Activated naive CD4-positive, alpha-beta T cell treated with anti-CD3 and anti-CD28 coated beads for 36 hours (primary cell): ENCODE measurements around the gene HDHD3. TPM values are rescaled to one million over a fixed set of nuclear protein-coding genes. Genes with fewer than 3 reads are reported as not detected.
A peak's percentile ranks its signal among the peaks of the same experiment; 100 is the strongest.

Experiments used
- CTCF ChIA-PET: fragments of 350-600 bp; sonication (Branson Sonifier 250); formaldehyde crosslinking; loops from one replicate; lab custom pipeline; 2021; ENCODE audit warnings: antibody characterized with exemption; lab: Charles Lee
- DNase-seq: peaks from one replicate; pipeline ENCODE4 v3.0.0-alpha.2; 2020
- H3K27ac Mint-ChIP-seq: one replicate; pipeline ENCODE4 v1.8.0; 2021; ENCODE audit warnings: mild to moderate bottlenecking, mixed read lengths
- H3K27me3 Mint-ChIP-seq: one replicate; pipeline ENCODE4 v1.8.0; 2021; ENCODE audit warnings: low read depth, mixed read lengths
- H3K36me3 Mint-ChIP-seq: one replicate; pipeline ENCODE4 v1.8.0; 2021; ENCODE audit warnings: low read depth, mixed read lengths
- H3K4me1 Mint-ChIP-seq: one replicate; pipeline ENCODE4 v1.8.0; 2021; ENCODE audit warnings: low read depth, mixed read lengths
- H3K4me3 Mint-ChIP-seq: one replicate; pipeline ENCODE4 v1.8.0; 2021; ENCODE audit warnings: mild to moderate bottlenecking, moderate library complexity, mixed read lengths
- H3K9me3 Mint-ChIP-seq: one replicate; pipeline ENCODE4 v1.8.0; 2021; ENCODE audit warnings: mixed read lengths
- intact Hi-C: fragments of 100-400 bp; cut with micrococcal nuclease; formaldehyde crosslinking; loops from one replicate; pipeline ENCODE4 v1.15.1; 2023
- total RNA-seq, 2 experiments: library from RNA; stranded (reverse); gene quantifications; one replicate each; pipeline ENCODE4 v1.2.3, GENCODE V29; 2021

Gene HDHD3
- total RNA-seq, 2 experiments from 2014 or later: 8.9 to 9.5 TPM

DNA sequence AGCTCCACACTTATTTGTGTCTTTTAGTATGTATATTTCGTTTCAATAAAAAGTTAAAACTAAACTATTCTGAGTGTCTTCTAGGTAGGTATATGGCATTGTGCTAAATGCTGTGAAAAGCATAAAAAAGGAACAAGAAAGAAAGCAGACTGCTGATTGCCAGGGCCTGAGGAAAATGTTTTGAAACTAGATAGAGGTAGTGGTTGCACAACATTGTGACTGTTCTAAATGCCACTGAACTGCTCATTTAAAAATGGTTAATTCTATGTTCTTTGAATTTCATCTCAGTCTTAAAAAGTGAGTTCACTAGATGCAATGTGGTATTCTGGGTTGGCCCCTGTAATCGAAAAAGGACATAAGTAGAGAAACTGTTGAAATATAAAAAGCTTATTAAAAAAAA, 26.9 kb upstream of the HDHD3 start:
- Mint-ChIP-seq H3K4me3 (no peak overlapping the region), H3K4me1 (peaks cover 38% of the 10 kb centered on the region), H3K27ac (no peak overlapping the region), H3K27me3 (no peaks in the 10 kb centered on the region), H3K9me3 (no peaks in the 10 kb centered on the region), H3K36me3 (peaks cover 13% of the 10 kb centered on the region)
- intact Hi-C loops: no loop called here
- DNase-seq: no peak
- CTCF ChIA-PET: interaction anchor here (0.6 to 6.7 kb wide), 11 partner anchors 27 to 452 kb away, joined by 3 to 61 read pairs (median 4); partner anchors contain the start of genes BSPRY, CDC26, HDHD3 and PRPF4

DNA sequence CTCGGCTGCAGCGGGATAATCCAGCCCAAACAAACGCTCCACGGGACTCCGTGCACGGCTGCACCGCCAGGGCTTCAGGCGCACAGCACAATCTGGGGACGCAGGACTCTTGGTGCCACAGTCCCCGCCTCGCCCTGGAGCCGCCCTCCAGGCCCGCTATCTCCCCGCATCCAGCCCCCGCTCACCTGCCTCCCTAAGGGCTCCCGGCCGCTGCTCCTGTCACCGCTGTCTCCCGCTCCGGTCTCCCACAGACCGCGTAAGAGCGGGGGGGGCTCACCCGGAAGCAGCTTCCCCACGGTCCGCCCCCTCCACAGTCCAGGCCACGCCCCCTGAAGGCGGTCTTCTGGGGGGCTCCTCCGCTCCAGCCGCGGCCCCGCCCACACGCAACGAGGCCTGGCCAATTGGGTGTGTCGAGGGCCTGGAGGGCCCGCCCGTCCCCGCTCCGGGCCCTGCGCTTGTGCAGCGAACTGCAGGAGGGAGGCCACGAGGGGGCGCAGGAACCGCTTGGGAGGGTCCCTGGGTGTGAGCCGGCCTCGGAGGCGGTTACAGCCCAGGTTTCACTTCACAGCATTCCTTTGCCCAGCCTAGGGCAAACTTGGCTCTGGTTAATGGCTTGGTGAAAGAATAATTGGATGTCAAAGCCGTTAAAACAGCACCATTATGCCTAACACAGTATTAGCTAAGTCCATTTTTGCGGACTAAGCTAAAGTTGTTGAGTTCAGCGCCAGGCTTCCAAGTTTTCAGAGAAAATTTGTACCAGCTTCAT, 24.4 kb upstream of the HDHD3 start, which contains the start of gene ALAD:
Gene ALAD (minus strand): TSS at position 258 of the 766 bp plus-strand sequence. CDS start 7,725 bp downstream, outside the sequence.
- H3K27me3 Mint-ChIP-seq: no peaks in the 10 kb centered on the region
- no peak within 1 kb of the TSS for H3K27ac Mint-ChIP-seq
- H3K4me1 Mint-ChIP-seq: peaks cover 20% of the 10 kb centered on the region
- intact Hi-C loops: loop anchor here (2.0 kb wide), 7 partner anchors 24 to 258 kb away; partner anchors contain the start of genes CDC26, FKBP15, HDHD3 and PRPF4
- peak within 1 kb of the TSS; percentile 93 for H3K4me3 Mint-ChIP-seq
- CTCF ChIA-PET: interaction anchor here (0.5 to 6.7 kb wide), 23 partner anchors 9 to 255 kb away, joined by 3 to 61 read pairs (median 4); partner anchors contain the start of genes C9orf43, CDC26, POLE3 and PRPF4
- no peaks in the 10 kb centered on the region for H3K9me3 Mint-ChIP-seq
- no peaks in the 10 kb centered on the region for H3K36me3 Mint-ChIP-seq
- DNase-seq: peak; percentile 99

DNA sequence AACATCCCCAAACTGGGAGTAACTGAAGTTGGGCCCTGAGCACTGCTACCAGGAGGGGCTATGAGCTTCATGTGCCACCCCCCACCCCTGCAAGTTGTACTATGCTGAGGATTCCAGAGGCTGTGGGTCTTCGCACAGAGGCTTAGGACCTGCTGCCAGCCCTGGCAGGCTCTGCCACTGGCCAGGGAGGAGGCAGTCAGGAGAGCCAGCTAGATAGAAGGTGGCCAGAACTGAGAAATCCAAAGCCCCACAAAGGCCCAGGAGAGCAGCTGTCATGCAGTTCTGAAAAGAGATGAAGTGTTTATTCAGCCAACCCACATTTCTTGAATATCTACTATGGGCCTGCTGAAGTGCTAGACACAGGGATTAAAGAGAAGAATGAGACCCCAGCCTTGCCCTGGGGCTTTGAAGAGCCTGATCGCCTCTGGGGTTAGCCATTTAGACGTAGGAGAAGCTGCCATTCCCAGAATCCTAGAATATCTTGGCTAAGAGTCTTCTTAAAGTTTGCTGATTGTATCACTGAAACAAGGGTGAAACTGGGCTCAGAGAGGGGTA, 22.9 kb upstream of the HDHD3 start:
- H3K4me1 Mint-ChIP-seq: peaks cover 20% of the 10 kb centered on the region
- H3K36me3 Mint-ChIP-seq: no peaks in the 10 kb centered on the region
- CTCF ChIA-PET: interaction anchor here (0.5 to 6.7 kb wide), 7 partner anchors 11 to 1060 kb away, joined by 4 to 61 read pairs (median 5); partner anchors contain the start of genes C9orf43, CDC26, POLE3 and PRPF4
- DNase-seq: no peak
- no peak overlapping the region for H3K27ac Mint-ChIP-seq
- H3K9me3 Mint-ChIP-seq: no peaks in the 10 kb centered on the region
- no peaks in the 10 kb centered on the region for H3K27me3 Mint-ChIP-seq
- peak overlapping the region; percentile 69 for H3K4me3 Mint-ChIP-seq
- intact Hi-C loops: loop anchor here (2.0 kb wide), 7 partner anchors 23 to 259 kb away; partner anchors contain the start of genes CDC26, FKBP15, HDHD3 and PRPF4

DNA sequence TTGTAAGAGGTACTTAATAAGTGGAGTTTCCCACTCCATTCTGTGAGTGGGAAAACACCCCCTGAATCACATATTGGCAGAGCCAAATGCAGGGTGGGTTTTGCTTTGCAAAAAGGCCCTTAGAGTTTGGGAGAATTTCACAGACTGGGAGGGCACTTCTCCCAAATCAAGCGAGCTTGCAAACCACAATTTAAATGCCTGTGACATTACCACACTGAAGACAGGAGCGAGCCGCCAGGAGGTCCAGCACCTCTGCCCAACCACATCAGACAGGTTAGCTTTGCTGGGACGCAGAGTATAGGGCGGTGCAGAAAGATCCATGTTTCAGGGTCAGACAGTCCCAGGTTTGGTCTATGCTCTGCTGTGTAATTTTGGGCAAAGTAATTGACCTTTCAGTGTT, 22.0 kb upstream of the HDHD3 start:
- intact Hi-C loops: no loop called here

DNA sequence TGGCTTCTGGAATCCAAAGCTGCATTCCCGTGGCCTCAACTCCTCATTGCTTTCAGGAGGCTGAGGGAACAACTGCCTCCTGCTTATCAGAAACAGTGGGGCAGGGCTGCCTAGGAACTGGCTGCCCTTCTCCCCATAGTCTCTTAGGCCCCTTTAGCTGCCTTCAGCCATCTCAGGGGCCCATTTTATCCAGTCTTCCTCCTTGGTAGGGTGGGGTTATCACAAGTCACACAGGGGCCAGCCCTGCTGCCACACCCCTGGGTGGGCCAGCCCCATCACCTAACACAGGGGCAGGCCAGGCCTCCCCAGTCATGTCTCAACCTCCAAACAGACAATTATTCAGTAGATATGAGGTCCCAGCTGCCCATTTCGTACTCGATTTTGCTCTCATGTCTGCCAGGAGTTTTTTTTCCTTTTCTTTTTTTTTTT, 20.4 kb upstream of the HDHD3 start:
- CTCF ChIA-PET: interaction anchor here (0.6 kb wide), 1 partner anchor 110 kb away, joined by 3 read pairs; no protein-coding TSS in a partner anchor
- Mint-ChIP-seq H3K36me3 (no peaks in the 10 kb centered on the region), H3K9me3 (no peaks in the 10 kb centered on the region), H3K27me3 (no peaks in the 10 kb centered on the region), H3K4me3 (no peak overlapping the region), H3K4me1 (peaks cover 20% of the 10 kb centered on the region), H3K27ac (no peak overlapping the region)
- no peak for DNase-seq
- intact Hi-C loops: no loop called here

More for the DNA sequence above, 22.0 kb upstream of the HDHD3 start:
- Mint-ChIP-seq H3K9me3 (no peaks in the 10 kb centered on the region), H3K27me3 (no peaks in the 10 kb centered on the region), H3K4me3 (no peak overlapping the region), H3K27ac (no peak overlapping the region), H3K36me3 (no peaks in the 10 kb centered on the region), H3K4me1 (peaks cover 20% of the 10 kb centered on the region)
- CTCF ChIA-PET: interaction anchor here (0.7 to 2.2 kb wide), 6 partner anchors 12 to 193 kb away, joined by 3 to 7 read pairs (median 4); partner anchors contain the start of genes C9orf43 and POLE3
- no peak for DNase-seq

DNA sequence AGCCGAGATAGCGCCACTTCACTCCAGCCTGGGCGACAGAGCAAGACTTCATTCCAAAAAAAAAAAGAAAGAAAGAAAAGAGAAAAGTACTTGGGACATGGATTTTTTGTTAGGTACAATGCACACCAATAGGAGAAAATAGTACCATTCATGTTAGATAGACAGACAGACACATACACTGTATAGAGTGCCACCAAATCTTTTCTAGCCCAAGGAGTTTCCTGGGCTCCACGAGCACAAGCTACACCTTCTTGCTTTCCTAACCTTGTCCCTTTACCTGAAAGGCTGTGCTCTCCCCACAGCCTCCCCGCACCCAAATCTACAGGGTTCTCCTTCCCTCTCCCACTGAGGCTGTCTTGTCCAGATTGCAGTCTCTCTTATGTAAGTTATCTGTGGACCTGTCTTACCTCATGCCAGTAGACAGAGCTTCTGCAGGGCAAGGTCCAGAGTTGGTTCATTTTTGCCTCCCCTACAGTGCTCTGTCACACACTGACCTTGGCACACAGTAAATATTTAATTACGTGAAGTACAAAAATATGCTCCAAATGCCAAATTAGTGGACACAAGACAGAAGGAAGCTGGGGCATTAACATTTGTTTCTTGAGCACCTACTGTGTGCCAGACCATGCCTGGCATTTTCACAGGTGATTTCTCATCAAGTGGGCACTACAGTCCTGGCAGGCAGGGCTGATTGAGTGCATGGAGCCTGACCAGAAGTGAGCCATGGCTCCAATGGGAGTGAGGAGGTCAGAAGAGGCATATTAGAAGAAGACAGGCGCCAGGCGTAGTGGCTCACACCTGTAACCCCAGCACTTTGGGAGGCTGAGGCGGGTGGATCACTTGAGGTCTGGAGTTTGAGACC, 18.4 kb upstream of the HDHD3 start:
- CTCF ChIA-PET: interaction anchor here (0.6 to 2.0 kb wide), 3 partner anchors 45 to 121 kb away, joined by 3 to 5 read pairs (median 3); partner anchors contain the start of gene CDC26
- intact Hi-C loops: no loop called here
- DNase-seq: no peak
- Mint-ChIP-seq H3K27me3 (no peaks in the 10 kb centered on the region), H3K4me1 (peaks cover 13% of the 10 kb centered on the region), H3K36me3 (no peaks in the 10 kb centered on the region), H3K9me3 (no peaks in the 10 kb centered on the region), H3K27ac (no peak overlapping the region), H3K4me3 (no peak overlapping the region)

DNA sequence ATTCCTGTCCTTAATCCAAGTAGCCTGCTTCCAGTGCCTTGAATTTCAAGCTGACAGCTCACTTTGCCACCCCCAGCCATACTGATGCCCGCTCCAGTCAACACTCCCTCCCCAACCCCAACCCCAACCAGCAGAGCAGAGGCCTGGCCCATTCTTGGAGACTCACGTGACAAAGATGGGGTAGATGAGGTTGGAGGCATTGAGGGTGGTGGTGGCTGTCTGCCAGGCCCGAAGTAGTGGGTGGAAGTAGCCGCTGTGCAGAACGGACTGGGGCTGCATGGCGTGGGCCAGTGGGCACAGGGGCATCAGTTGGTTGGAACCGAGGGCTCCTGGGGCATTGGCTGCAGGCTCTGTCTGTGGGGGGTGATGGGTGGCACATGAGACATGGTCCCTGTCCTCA, 16.5 kb upstream of the HDHD3 start:
- CTCF ChIA-PET: interaction anchor here (0.6 to 0.7 kb wide), 2 partner anchors 149 to 197 kb away, joined by 3 to 4 read pairs; no protein-coding TSS in a partner anchor
- Mint-ChIP-seq H3K27ac (no peak overlapping the region), H3K36me3 (no peaks in the 10 kb centered on the region), H3K4me1 (peaks cover 1% of the 10 kb centered on the region), H3K9me3 (no peaks in the 10 kb centered on the region), H3K27me3 (no peaks in the 10 kb centered on the region), H3K4me3 (no peak overlapping the region)
- no peak for DNase-seq
- intact Hi-C loops: no loop called here

DNA sequence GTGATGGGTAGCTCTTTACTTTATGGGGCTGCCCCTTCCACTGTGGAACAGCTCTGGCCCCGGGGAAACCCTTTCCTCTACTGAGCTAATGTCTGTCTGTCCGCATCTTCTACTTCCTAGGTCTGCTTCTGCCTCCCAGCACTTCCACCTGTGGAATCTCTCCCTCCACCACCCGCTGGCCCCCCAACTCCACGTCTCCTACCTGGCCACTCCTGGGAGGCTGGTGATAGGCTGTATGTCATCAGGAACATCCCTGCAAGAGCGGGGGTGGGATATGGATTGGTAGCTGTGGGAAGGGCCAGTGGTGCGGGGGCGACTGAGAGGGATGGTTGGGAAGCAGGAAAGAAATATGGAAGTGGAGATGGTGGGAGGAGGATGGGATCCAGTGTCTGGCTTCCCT, 15.1 kb upstream of the HDHD3 start:
- no peak overlapping the region for H3K27ac Mint-ChIP-seq
- peaks cover 3% of the 10 kb centered on the region for H3K36me3 Mint-ChIP-seq

DNA sequence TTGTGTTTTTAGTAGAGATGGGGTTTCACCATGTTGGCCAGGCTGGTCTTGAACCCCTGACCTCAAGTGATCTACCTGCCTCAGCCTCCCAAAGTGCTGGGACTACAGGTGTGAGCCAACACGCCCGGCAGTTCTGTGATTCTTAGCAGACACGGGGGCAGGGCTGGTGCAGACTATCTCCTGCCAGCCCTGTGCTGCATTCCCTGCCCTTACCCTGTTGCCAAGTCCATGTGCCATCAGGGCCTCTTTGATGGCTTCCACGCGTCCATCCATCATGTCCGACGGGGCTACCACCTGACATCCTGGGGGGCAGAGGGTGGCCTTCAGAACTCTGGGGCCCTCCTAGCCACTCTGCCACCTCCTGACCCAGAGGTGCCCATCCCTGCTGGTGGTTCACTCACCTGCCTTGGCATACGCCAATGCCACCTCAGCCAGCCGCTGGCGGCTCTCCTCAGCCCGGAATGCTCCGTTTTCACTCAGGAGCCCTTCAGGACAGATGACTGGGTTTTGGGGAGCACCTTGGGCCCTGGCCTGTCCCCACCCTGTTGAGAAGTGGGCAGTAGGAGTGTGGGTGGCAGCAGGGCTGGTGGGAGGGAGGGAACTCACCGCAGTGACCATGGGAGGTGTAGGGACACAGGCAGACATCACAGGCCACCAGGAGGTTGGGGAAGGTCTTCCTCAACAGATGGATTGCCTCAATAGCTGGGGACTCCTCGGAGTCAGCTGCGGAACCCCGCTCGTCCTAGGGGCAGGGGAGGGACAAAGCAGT, 13.6 kb upstream of the HDHD3 start:
- CTCF ChIA-PET: interaction anchor here (0.6 kb wide), 1 partner anchor 35 kb away, joined by 4 read pairs; no protein-coding TSS in a partner anchor
- H3K36me3 Mint-ChIP-seq: peaks cover 7% of the 10 kb centered on the region

More for the DNA sequence above, 15.1 kb upstream of the HDHD3 start:
- Mint-ChIP-seq H3K27me3 (no peaks in the 10 kb centered on the region), H3K9me3 (no peaks in the 10 kb centered on the region), H3K4me3 (no peak overlapping the region), H3K4me1 (no peaks in the 10 kb centered on the region)
- CTCF ChIA-PET: interaction anchor here (0.6 to 1.5 kb wide), 3 partner anchors 54 to 284 kb away, joined by 3 to 4 read pairs (median 3); no protein-coding TSS in a partner anchor
- DNase-seq: no peak
- intact Hi-C loops: no loop called here

DNA sequence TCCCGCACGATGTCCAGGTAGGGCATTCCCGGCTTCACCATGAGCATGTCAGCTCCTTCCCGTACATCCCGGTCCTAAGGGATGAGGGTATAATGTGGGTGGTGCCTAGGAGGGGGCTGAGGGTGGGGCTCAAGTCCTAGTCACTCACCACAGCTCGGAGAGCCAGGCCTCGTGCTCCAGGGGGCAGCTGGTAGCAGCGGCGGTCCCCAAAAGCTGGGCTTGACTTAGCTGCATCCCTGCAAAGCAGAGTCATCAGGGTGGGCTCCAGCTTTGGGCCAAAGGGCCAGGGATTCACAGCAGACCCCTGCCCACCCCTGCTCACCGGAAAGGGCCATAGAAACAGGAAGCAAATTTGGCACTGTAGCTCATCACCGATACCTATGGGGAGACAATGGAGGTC, 12.7 kb upstream of the HDHD3 start:
- intact Hi-C loops: no loop called here
- no peak overlapping the region for H3K4me3 Mint-ChIP-seq
- H3K4me1 Mint-ChIP-seq: no peaks in the 10 kb centered on the region
- no peaks in the 10 kb centered on the region for H3K27me3 Mint-ChIP-seq
- peaks cover 7% of the 10 kb centered on the region for H3K36me3 Mint-ChIP-seq
- no peaks in the 10 kb centered on the region for H3K9me3 Mint-ChIP-seq
- no peak overlapping the region for H3K27ac Mint-ChIP-seq
- CTCF ChIA-PET: no interaction called here
- no peak for DNase-seq

More for the DNA sequence above, 13.6 kb upstream of the HDHD3 start:
- Mint-ChIP-seq H3K27ac (no peak overlapping the region), H3K27me3 (no peaks in the 10 kb centered on the region), H3K4me3 (no peak overlapping the region), H3K4me1 (no peaks in the 10 kb centered on the region), H3K9me3 (no peaks in the 10 kb centered on the region)
- DNase-seq: no peak
- intact Hi-C loops: no loop called here

DNA sequence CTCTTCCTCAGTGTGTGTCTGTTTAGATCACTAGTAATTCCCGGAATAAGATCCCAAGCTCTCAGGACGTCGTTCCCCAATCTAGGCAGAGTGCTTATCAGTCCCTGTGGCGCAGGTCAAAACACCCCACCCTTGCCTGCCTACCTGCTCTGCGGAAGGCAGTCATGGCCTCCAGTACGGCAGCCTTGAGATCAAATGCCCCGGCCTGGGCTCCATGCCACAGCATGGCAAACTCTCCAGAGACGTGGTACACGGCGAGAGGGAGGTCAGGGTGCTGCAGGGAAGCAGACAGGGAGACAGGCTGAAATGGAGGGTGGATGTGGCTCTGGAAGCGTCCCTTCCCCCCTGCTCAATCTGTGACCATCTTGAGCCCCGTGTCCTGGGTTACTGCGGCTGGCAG, 12.0 kb upstream of the HDHD3 start:
- peaks cover 7% of the 10 kb centered on the region for H3K36me3 Mint-ChIP-seq
- no peaks in the 10 kb centered on the region for H3K4me1 Mint-ChIP-seq
- CTCF ChIA-PET: no interaction called here
- H3K27me3 Mint-ChIP-seq: no peaks in the 10 kb centered on the region
- DNase-seq: no peak
- intact Hi-C loops: no loop called here
- H3K27ac Mint-ChIP-seq: no peak overlapping the region
- H3K4me3 Mint-ChIP-seq: no peak overlapping the region
- H3K9me3 Mint-ChIP-seq: no peaks in the 10 kb centered on the region
